Occipital lobe (tissue), 2 donors: Measurements from ENCODE around the gene GLB1L2. TPM values are rescaled to one million over a fixed set of nuclear protein-coding genes. Genes with fewer than 3 reads are reported as not detected.

Source experiments
- DNase-seq: peaks from one replicate; lab custom pipeline; 2025; lab: John Stamatoyannopoulos, UW
- total RNA-seq: library from RNA; depleted of rRNA; stranded (reverse); fragments of >200 nt; gene quantifications from one replicate; pipeline ENCODE4 v1.2.3, GENCODE V29; 2014

Gene GLB1L2
- total RNA-seq, 1 donor from 2014 or later: 1.1 TPM

GRCh38 chr11:134401825-134402809 lies 70.3 kb downstream of the GLB1L2 start:
- DNase-seq: no peak

GRCh38 chr11:134402910-134403309 lies 71.1 kb downstream of the GLB1L2 start:
- no peak for DNase-seq

GRCh38 chr11:134404575-134405341 lies 73.0 kb downstream of the GLB1L2 start:
- DNase-seq: no peak

GRCh38 chr11:134405436-134405835 lies 73.6 kb downstream of the GLB1L2 start:
- no peak for DNase-seq

- no peak for DNase-seq
Measured at GRCh38 chr11:134405841-134406240, 74.1 kb downstream of the GLB1L2 start.

GRCh38 chr11:134406264-134407185 lies 74.7 kb downstream of the GLB1L2 start:
- DNase-seq: no peak

- peak; percentile 42 for DNase-seq
Measured at GRCh38 chr11:134407321-134407828, 75.6 kb downstream of the GLB1L2 start.

GRCh38 chr11:134407923-134408322 lies 76.1 kb downstream of the GLB1L2 start:
- no peak for DNase-seq

GRCh38 chr11:134409552-134410429 lies 78.0 kb downstream of the GLB1L2 start:
- DNase-seq: no peak

GRCh38 chr11:134410766-134411165 lies 79.0 kb downstream of the GLB1L2 start:
- DNase-seq: no peak

GRCh38 chr11:134412203-134413042 lies 80.6 kb downstream of the GLB1L2 start, which contains the start of gene B3GAT1:
TSS of gene B3GAT1 (minus strand) at chr11:134412242. CDS start at chr11:134387659, 24,583 bp downstream.
- peak; percentile 85 for DNase-seq

GRCh38 chr11:134413043-134413825 lies 81.4 kb downstream of the GLB1L2 start:
- DNase-seq: peak; percentile 54

GRCh38 chr11:134413826-134414731 lies 82.3 kb downstream of the GLB1L2 start:
- no peak for DNase-seq

GRCh38 chr11:134414766-134415765 lies 83.3 kb downstream of the GLB1L2 start:
- DNase-seq: no peak

GRCh38 chr11:134416726-134417125 lies 84.9 kb downstream of the GLB1L2 start:
- DNase-seq: no peak
